HL-60 (cell line): Measurements from ENCODE around the gene SORBS2.

Experiments used
- DNase-seq, 2 experiments: peaks; one replicate each; pipeline ENCODE4 v3.0.0-alpha.2; 2010 to 2020; ENCODE audit warnings: low read depth in 1 of 2, low spot score in 1 of 2
- H3K27ac ChIP-seq: fragments of 250-450 bp; sonication (Bioruptor Pico); replicated peaks from 2 replicates; pipeline ENCODE4 v1.5.1; 2020; ENCODE audit warnings: mild to moderate bottlenecking, moderate library complexity
- H3K27me3 ChIP-seq: fragments of 250-450 bp; sonication (Bioruptor Pico); 2 replicates; pipeline ENCODE4 v1.5.1; 2021; ENCODE audit warnings: mild to moderate bottlenecking, moderate library complexity; ENCODE audit not compliant: insufficient read depth, poor library complexity, severe bottlenecking
- H3K4me3 ChIP-seq: replicated peaks from 2 replicates; pipeline ENCODE4 v1.5.1; 2011; ENCODE audit warnings: mild to moderate bottlenecking, control low read depth, low read length; ENCODE audit not compliant: insufficient read depth
- CTCF ChIP-seq: IDR thresholded peaks from one replicate; pipeline ENCODE4 v1.5.1; 2011; ENCODE audit warnings: low read length, control low read depth, inconsistent platforms; ENCODE audit not compliant: insufficient read depth
- GABPA ChIP-seq: IDR thresholded peaks from 2 replicates; pipeline ENCODE4 v1.6.1; 2012; ENCODE audit warnings: low read depth
- POLR2AphosphoS5 ChIP-seq: IDR thresholded peaks from 2 replicates; pipeline ENCODE4 v1.6.1; 2012; ENCODE audit warnings: low read depth
- SPI1 ChIP-seq: IDR thresholded peaks from 2 replicates; pipeline ENCODE4 v1.6.1; 2012; ENCODE audit warnings: low read depth, mild to moderate bottlenecking, borderline replicate concordance
- TF ChIP-seq, protein P1 (sequence below): IDR thresholded peaks from 2 replicates; pipeline ENCODE4 v1.6.1; 2012; ENCODE audit warnings: low read depth; ENCODE audit not compliant: insufficient replicate concordance

The SORBS2 gene

DNA sequence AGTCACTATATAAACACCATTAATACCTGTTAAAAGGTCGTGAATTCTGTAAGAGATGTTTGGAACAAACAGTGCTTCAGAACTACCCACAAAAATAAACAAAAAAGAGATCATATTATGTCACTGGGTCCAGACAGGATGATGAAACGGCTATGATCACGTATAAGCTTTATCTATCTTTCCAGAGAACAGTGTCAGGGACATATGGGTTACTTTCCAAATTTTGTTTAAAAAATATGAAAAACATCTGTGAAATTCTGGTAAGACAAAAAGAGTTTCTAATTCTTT is 90.0 kb downstream of the SORBS2 start:
- TF ChIP-seq GABPA (no peak), SPI1 (no peak), CTCF (no peak), POLR2AphosphoS5 (no peak)
- TF ChIP-seq, protein P1, sequence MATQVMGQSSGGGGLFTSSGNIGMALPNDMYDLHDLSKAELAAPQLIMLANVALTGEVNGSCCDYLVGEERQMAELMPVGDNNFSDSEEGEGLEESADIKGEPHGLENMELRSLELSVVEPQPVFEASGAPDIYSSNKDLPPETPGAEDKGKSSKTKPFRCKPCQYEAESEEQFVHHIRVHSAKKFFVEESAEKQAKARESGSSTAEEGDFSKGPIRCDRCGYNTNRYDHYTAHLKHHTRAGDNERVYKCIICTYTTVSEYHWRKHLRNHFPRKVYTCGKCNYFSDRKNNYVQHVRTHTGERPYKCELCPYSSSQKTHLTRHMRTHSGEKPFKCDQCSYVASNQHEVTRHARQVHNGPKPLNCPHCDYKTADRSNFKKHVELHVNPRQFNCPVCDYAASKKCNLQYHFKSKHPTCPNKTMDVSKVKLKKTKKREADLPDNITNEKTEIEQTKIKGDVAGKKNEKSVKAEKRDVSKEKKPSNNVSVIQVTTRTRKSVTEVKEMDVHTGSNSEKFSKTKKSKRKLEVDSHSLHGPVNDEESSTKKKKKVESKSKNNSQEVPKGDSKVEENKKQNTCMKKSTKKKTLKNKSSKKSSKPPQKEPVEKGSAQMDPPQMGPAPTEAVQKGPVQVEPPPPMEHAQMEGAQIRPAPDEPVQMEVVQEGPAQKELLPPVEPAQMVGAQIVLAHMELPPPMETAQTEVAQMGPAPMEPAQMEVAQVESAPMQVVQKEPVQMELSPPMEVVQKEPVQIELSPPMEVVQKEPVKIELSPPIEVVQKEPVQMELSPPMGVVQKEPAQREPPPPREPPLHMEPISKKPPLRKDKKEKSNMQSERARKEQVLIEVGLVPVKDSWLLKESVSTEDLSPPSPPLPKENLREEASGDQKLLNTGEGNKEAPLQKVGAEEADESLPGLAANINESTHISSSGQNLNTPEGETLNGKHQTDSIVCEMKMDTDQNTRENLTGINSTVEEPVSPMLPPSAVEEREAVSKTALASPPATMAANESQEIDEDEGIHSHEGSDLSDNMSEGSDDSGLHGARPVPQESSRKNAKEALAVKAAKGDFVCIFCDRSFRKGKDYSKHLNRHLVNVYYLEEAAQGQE: no peak
- H3K27me3 ChIP-seq: no peaks in the 10 kb centered on the region
- H3K27ac ChIP-seq: no peak overlapping the region
- no peak overlapping the region for H3K4me3 ChIP-seq
- DNase-seq: no peak

- no peak for DNase-seq
- Histone ChIP-seq H3K4me3 (no peak overlapping the region), H3K27ac (no peak overlapping the region), H3K27me3 (no peaks in the 10 kb centered on the region)
- TF ChIP-seq GABPA (no peak), SPI1 (no peak), CTCF (no peak), POLR2AphosphoS5 (no peak)
- TF ChIP-seq, protein P1: no peak
These were observed 90.6 kb downstream of the SORBS2 start for GRCh38 chr4:185721190-185722028.

- DNase-seq: no peak
- Histone ChIP-seq H3K27me3 (no peaks in the 10 kb centered on the region), H3K27ac (no peak overlapping the region), H3K4me3 (no peak overlapping the region)
- TF ChIP-seq CTCF (no peak), POLR2AphosphoS5 (no peak), SPI1 (no peak), GABPA (no peak)
- TF ChIP-seq, protein P1: no peak
These were observed 92.5 kb downstream of the SORBS2 start for GRCh38 chr4:185719500-185719858.
